GM21619 (cell line): ENCODE measurements around the gene KCNIP3.

Experiments
- ATAC-seq: cut with Tn5 transposase; IDR thresholded peaks from one replicate; pipeline ENCODE4 v1.9.1; 2021; ENCODE audit not compliant: unreplicated experiment

KCNIP3 gene

DNA sequence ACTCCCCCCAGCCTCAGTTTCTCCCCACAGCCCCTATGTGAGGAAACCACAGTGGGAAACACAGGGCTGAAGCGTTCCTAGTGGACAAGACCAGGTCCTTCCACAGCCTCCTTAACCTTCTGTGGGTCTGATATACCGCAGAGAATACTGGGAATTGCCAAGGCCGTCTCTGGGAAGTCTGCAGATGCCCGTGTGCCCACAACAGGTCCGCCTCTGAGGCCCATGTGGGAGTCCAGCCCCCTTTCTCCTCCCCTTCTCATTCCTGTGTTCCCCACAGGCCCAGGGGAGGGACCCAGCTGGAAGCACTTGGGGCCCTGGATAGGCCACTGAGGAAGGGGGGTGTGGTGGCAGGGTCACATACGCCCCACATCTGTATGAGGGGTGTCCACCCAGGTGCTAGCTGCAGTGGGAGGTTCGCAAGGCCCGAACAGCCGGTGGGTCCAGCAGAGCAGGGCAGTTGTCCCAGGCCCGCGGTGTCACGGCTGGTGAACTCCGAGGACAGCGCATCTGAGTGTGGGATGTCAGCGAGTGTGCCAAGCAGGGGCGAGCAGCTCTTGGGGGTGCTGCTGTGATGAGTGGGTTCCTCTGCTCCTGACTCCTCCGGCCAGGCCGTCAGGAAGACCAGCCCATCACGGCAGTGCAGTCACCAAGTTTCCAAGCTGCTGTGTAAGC is 2.4 kb upstream of the KCNIP3 start:
- ATAC-seq: no peak

DNA sequence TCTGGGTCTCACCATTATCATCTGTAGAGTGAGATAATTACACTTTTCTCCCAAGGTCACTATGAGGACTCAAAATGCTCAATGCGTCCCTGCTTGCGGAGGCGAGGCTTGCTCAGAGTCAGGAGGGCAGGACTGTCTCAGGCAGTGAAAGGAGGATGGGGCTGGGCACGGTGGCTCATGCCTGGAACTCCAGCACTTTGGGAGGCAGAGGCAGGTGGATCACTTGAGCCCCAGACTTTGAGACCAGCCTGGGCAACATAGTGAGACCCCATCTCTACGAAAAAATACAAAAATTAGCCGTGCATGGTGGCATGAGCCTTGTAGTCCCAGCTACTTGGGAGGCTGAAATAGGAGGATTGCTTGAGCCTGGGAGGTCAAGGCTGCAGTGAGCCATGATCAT is 1.8 kb upstream of the KCNIP3 start:
- ATAC-seq: no peak

- no peak for ATAC-seq
Measured at GRCh38 chr2:95296011-95296410, 1.1 kb upstream of the KCNIP3 start.

- ATAC-seq: no peak
Measured at GRCh38 chr2:95297639-95298395, 670 bp downstream of the KCNIP3 start.

DNA sequence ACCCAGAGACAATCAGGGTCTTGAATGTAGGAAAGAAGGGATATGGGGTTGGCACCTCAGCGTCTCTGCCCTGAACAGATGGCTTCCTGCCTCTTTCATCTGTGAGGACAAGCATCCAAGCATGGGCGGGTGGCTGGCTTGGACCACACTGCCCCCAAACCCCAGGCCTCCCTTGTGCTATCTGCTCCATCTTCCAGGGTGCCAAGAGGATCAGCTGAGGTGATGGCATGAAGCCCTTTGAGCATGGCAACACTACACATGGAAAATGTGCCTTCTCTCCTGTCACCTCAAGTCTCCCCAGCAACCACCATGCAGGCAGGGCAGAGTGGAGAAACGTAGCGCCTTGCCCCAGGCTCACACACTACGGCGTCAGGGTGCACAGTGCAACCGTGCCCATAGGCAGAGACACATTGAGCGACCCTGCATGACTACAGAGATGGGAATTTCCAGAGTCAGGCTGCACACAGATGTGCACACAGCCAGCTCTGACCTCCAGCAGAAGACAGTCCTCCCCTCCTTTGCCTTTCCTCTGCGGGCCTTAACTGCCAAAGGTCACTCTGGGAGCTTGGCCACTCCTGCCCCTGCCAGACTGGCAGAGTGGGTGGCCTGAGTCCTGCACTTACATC is 1.5 kb downstream of the KCNIP3 start:
- no peak for ATAC-seq

GRCh38 chr2:95299961-95300360 is 2.8 kb downstream of the KCNIP3 start:
- ATAC-seq: no peak

DNA sequence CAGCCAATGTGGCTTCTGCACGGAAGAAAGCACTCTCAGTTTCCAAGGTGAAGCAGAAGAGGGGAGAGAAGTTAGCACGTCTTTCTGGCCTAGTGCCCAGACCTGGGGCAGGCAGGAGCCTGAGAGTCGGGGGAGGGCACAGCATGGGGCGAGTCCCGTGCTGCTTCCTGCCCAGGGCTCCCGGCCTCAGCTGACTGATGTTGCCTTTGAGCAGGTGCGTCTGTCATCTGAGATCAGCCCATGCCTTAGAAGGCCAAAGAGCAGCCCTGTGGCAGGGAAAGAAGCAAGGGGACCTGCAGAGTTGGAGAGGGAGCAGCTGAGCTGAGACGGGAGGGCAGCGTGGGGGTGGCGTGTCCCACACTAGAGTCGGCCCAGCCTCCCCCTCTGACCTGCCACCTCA is 3.3 kb downstream of the KCNIP3 start:
- no peak for ATAC-seq

GRCh38 chr2:95301186-95301585 is 4.0 kb downstream of the KCNIP3 start:
- ATAC-seq: no peak

- no peak for ATAC-seq
Measured at GRCh38 chr2:95301876-95302641, 4.9 kb downstream of the KCNIP3 start.

- no peak for ATAC-seq
Measured at GRCh38 chr2:95303191-95303919, 6.2 kb downstream of the KCNIP3 start.

GRCh38 chr2:95305380-95306061 is 8.4 kb downstream of the KCNIP3 start:
- ATAC-seq: no peak

- ATAC-seq: no peak
Measured at GRCh38 chr2:95306336-95306895, 9.3 kb downstream of the KCNIP3 start.

DNA sequence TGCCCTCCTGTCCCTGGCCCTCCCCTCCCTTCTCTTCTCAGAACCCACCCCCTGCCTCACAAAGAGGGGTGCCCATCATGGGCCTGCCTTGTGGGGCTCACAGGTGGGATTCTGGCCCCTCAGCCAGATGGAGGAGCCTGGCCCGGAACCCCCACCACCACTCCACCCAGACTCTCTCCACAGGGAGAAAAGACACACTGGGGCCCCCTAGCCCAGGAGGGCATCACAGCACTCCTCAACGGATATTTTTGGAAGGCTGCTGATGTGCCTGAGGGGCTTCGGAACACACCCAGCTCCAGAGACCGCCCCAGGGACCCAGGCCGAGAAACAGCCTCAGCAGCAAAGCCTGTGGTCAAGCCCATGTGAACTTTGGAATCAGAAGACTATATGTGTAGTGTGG is 9.9 kb downstream of the KCNIP3 start:
- ATAC-seq: no peak

GRCh38 chr2:95307878-95308277 is 10.7 kb downstream of the KCNIP3 start:
- ATAC-seq: no peak

- ATAC-seq: no peak
Measured at GRCh38 chr2:95308426-95308990, 11.4 kb downstream of the KCNIP3 start.

DNA sequence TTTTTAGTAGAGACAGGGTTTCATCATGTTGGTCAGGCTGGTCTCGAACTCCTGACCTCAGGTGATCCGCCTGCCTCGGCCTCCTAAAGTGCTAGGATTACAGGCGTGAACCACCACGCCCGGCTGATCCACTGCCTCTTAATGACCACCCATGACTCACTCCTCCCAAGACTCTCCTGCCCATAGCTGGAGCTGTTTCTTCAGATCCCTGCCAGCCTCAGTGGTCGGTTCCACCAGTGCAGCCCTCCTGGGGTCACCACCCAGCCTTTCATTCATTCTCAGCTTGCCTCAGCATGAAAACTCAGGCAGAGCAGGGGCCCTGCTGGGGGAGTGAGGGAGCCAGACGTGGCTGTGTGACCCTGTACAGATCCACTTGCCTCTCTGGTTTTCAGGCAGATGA is 12.5 kb downstream of the KCNIP3 start:
- no peak for ATAC-seq

DNA sequence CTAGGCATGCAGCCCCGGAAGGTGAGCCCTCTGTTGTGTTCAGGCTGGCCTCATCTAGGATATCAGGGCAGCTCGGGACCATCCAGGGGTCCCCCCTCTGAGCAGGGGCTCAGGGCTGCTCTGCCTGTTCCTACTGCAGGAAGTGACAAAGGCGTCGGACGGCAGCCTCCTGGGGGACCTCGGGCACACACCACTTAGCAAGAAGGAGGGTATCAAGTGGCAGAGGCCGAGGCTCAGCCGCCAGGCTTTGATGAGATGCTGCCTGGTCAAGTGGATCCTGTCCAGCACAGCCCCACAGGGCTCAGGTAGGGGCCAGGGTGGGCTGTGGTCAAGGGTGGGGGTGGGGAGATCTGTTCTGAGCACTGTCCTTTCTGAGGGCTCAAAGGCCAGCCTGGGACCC is 13.1 kb downstream of the KCNIP3 start:
- no peak for ATAC-seq

GRCh38 chr2:95310651-95311050 is 13.5 kb downstream of the KCNIP3 start:
- no peak for ATAC-seq

- ATAC-seq: no peak
Measured at GRCh38 chr2:95311815-95312542, 14.8 kb downstream of the KCNIP3 start.
